Mesendoderm (in vitro differentiated cells): ENCODE results near the gene MAMDC4.
"Not testable (repeated sequence)": the region's sequence is repeated elsewhere in the genome, so short reads cannot be mapped to it uniquely, and the experiment has no call there.

Experiments used
- DNase-seq: peaks from one replicate; pipeline ENCODE4 v3.0.0; 2013
- H2AK5ac ChIP-seq: 2 replicates; pipeline ENCODE4 v1.6.1; 2013; ENCODE audit warnings: low read length, inconsistent platforms
- H2BK120ac ChIP-seq: 2 replicates; pipeline ENCODE4 v1.6.1; 2013; ENCODE audit warnings: low read depth, mild to moderate bottlenecking, low read length, moderate library complexity, mixed read lengths
- H2BK15ac ChIP-seq: replicated peaks from 2 replicates; pipeline ENCODE4 v1.6.1; 2013; ENCODE audit warnings: low read depth, mild to moderate bottlenecking, moderate library complexity
- H2BK5ac ChIP-seq: 2 replicates; pipeline ENCODE4 v1.6.1; 2013; ENCODE audit warnings: low read length, inconsistent platforms
- H3K18ac ChIP-seq: 2 replicates; pipeline ENCODE4 v1.6.1; 2013; ENCODE audit warnings: mild to moderate bottlenecking, low read length, mixed read lengths
- H3K23ac ChIP-seq: one replicate; pipeline ENCODE4 v1.6.1; 2013; ENCODE audit warnings: low read length
- H3K27ac ChIP-seq: 2 replicates; pipeline ENCODE4 v1.5.1; 2013; ENCODE audit warnings: low read depth, mild to moderate bottlenecking, inconsistent platforms, low read length, moderate library complexity
- H3K27me3 ChIP-seq: 2 replicates; pipeline ENCODE4 v1.6.1; 2013; ENCODE audit warnings: low read length, control low read depth, mild to moderate bottlenecking, inconsistent platforms; ENCODE audit not compliant: insufficient read depth, poor library complexity
- H3K36me3 ChIP-seq: 2 replicates; pipeline ENCODE4 v1.6.1; 2013; ENCODE audit warnings: low read length, inconsistent platforms; ENCODE audit not compliant: control insufficient read depth, insufficient read depth
- H3K4ac ChIP-seq: one replicate; pipeline ENCODE4 v1.6.1; 2013; ENCODE audit warnings: low read depth, mild to moderate bottlenecking, low read length, moderate library complexity
- H3K4me1 ChIP-seq: 2 replicates; pipeline ENCODE4 v1.6.1; 2013; ENCODE audit warnings: low read depth, low read length, inconsistent platforms; ENCODE audit not compliant: control insufficient read depth
- H3K4me2 ChIP-seq: 2 replicates; pipeline ENCODE4 v1.6.1; 2013; ENCODE audit warnings: low read length
- H3K4me3 ChIP-seq: 2 replicates; pipeline ENCODE4 v1.5.1; 2013; ENCODE audit warnings: mild to moderate bottlenecking, low read length
- H3K56ac ChIP-seq: one replicate; pipeline ENCODE4 v1.6.1; 2013; ENCODE audit warnings: low read length
- H3K79me1 ChIP-seq: 2 replicates; pipeline ENCODE4 v1.6.1; 2013; ENCODE audit warnings: low read length, inconsistent platforms
- H3K79me2 ChIP-seq: 2 replicates; pipeline ENCODE4 v1.6.1; 2013; ENCODE audit warnings: mild to moderate bottlenecking, low read length; ENCODE audit not compliant: control insufficient read depth, insufficient read depth
- H3K9ac ChIP-seq: 2 replicates; pipeline ENCODE4 v1.6.1; 2013; ENCODE audit warnings: low read length, inconsistent platforms
- H4K5ac ChIP-seq: one replicate; pipeline ENCODE4 v1.6.1; 2013; ENCODE audit warnings: low read length
- H4K8ac ChIP-seq: one replicate; pipeline ENCODE4 v1.6.1; 2013; ENCODE audit warnings: low read depth, mild to moderate bottlenecking, control low read depth, low read length, moderate library complexity
- WGBS: extraction: QIAGEN DNeasy Blood & Tissue Kit; methylation state at CpG from one replicate; pipeline ENCODE4 v1.1.7; 2013; ENCODE audit warnings: low lambda C conversion rate, missing lambda C conversion rate; ENCODE audit not compliant: insufficient coverage; ENCODE audit errors: extremely low coverage; 5-methylcytosine and 5-hydroxymethylcytosine counted together

Gene MAMDC4

DNA sequence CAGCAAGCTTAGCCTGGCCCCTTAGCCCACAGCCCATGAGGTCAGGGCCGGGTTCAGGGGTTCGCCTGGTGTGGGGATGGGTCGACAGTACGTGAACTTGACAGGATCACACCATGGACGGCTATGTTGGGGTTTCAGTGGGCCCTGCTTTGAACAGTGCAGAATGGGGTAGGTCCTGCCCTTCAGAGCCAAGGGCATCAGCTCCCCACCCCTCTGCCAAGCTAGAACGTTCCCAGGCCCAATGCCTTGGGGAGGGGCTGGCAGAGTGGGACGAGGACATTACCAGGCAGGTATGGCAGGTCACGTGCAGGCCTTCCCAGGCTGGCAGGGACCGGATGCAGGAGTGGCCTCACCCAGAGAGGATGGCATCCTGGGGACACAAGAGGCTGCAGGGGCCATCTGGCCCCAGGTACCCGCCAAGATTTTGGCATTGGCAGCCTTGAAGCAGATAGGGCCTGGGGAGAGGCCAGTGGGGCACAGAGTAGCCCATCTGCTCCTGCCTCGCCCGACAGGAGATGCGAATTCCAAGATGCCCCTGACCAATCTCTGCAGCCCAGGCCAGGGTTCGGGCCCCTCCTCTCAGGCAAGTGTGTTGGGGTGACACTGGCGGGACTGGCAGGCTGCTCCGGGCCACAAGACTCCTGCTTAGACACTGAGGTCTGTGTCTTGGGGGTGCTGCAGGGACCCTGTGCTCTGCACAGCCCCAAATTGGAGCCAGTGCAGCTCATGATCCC lies 10.3 kb upstream of the MAMDC4 start:
- H4K8ac ChIP-seq, H3K4me2 ChIP-seq, H2BK15ac ChIP-seq, H3K4ac ChIP-seq, H3K18ac ChIP-seq, H3K23ac ChIP-seq, H4K5ac ChIP-seq, H3K4me1 ChIP-seq, DNase-seq, H2BK5ac ChIP-seq, H3K56ac ChIP-seq, H3K27ac ChIP-seq, H2BK120ac ChIP-seq, H3K36me3 ChIP-seq, H3K9ac ChIP-seq, H2AK5ac ChIP-seq, H3K79me1 ChIP-seq, H3K79me2 ChIP-seq, H3K4me3 ChIP-seq, H3K27me3 ChIP-seq: not testable (repeated sequence)
- no CpG with 5 or more reads among the region's 16 CpGs for WGBS

DNA sequence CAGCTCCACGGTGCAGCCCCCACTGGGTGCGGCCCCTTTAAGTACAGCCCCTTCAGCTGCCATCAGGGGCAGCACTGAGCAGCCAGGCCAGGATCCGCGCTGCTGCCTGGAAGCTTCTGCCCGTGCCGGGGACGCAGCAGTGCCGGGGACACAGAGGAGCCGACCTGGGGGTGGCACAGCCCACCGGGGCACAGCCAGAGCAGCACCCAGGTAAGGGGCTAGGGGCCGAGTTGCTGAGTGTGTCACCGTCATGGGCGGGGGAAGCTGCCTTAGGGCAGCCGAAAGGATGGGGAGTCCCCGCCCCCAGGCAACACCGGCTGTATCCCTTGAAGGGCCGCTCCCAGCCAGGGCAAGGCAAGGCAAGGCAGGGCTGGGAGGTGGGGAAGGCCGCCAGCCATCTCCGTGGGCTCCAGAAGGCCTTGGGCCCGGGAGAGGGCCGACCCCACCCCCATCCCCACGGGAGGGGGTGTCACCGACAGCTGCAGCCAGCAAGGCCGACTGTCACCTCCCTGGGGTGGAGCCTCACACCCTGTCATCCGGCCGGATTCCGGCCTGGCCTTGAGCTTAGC lies 9.7 kb upstream of the MAMDC4 start, which contains the start of gene AJM1:
Gene AJM1 (plus strand): TSS at position 99 of the 569 bp plus-strand sequence. CDS start 1,937 bp downstream, outside the sequence.
- no CpG with 5 or more reads among the region's 27 CpGs for WGBS
- Histone ChIP-seq H3K9ac (peak within 1 kb of the TSS; percentile 48), H3K56ac (peak within 1 kb of the TSS; percentile 67), H3K4me2 (peak within 1 kb of the TSS; percentile 57)
- not testable (repeated sequence) for H3K27me3 ChIP-seq, H2BK15ac ChIP-seq, H2BK5ac ChIP-seq, H3K79me1 ChIP-seq, H4K5ac ChIP-seq, H3K18ac ChIP-seq, H3K4me1 ChIP-seq, H3K36me3 ChIP-seq, H3K4me3 ChIP-seq, H3K4ac ChIP-seq, H2BK120ac ChIP-seq, H4K8ac ChIP-seq, H3K23ac ChIP-seq, H3K27ac ChIP-seq, H2AK5ac ChIP-seq, H3K79me2 ChIP-seq
- DNase-seq, result peak; percentile 82

DNA sequence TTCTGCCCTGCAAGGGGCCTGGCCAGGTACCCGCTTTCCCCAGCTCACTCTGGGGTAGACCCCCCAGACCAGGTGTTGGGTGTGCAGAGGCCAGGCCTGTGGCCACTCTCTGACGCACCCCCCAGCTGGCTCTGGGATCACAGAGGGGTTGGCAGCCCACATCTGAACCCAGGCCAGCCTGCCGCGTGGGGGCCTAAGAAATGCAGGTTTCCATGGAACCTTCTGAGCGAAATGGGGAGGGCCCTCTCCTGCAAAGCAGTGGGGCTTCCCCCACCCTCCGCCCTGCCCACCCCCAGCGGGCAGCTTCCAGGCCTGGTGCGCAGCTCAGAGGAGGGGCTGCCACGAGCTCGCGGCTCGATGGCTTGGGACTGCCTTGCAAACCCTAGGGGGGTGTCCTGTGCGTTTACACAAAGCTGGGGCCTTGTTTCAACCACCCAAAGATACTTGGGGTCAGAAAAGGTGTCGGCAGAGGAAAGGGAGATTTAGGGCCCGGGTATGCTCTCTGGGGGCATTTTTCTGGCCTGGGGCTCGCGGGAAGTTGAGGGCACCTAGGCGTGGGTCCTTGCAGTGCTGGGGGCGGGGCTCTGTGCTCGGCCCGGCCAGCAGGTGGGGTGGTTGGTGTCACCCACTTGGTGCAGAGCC lies 8.9 kb upstream of the MAMDC4 start:
- not testable (repeated sequence) for H3K4me3 ChIP-seq, H4K5ac ChIP-seq, H2BK120ac ChIP-seq, H4K8ac ChIP-seq, H2AK5ac ChIP-seq, DNase-seq, H3K79me2 ChIP-seq, H3K36me3 ChIP-seq, H3K56ac ChIP-seq, H3K9ac ChIP-seq, H3K27ac ChIP-seq, H2BK5ac ChIP-seq, H3K4me1 ChIP-seq, H3K23ac ChIP-seq, H3K79me1 ChIP-seq, H2BK15ac ChIP-seq, H3K4me2 ChIP-seq, H3K27me3 ChIP-seq, H3K18ac ChIP-seq, H3K4ac ChIP-seq
- no CpG with 5 or more reads among the region's 21 CpGs for WGBS

DNA sequence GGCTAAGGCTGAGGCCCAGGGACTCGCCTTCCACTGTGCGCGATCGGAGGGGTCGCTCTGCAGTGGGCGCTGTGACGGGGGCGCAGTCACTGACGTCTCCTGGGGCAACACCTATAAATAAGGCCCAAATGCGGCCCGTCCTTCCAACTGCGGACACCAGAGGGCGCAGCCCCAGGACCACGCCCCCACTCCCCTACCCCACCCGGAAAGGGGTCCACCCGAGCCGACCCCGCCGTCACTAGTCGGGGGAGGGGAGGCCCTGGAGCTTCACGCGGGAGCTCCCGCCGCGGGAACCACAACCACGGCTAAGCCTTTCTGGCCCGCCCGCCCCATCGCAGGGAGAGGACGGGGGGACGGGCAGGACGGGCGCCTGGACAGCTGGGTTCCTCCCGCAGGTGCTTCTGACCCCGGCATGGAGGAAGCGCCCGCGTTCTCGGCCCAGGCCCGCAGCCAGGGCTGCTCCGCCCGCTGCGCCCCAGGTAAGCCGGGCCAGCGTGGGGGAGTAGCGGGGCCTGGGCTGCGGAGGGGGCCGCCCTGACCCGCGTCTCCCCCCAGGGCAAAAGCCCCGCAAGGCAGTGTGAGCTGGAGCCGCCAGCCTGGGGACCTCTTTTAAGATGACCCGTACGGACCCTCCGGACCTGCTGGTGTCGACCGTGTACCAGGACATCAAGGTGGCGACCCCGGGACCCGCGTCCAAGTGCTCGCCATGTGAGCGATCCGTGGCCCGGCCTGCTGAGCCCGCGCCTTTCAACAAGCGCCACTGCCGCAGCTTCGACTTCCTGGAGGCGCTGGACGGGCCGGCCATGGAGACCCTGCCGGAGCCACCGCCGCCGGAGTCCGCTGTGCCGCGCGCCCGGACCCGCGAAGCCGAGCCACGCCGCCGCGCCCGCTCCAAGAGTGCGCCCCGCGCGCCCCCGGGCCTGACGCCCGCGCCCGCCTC lies 8.1 kb upstream of the MAMDC4 start:
- no CpG with 5 or more reads among the region's 99 CpGs for WGBS
- H2BK15ac ChIP-seq, H4K8ac ChIP-seq, H3K4me1 ChIP-seq, DNase-seq, H4K5ac ChIP-seq, H2AK5ac ChIP-seq, H3K79me1 ChIP-seq, H3K18ac ChIP-seq, H3K4me2 ChIP-seq, H3K56ac ChIP-seq, H3K4me3 ChIP-seq, H3K23ac ChIP-seq, H2BK120ac ChIP-seq, H3K27me3 ChIP-seq, H3K27ac ChIP-seq, H3K9ac ChIP-seq, H3K4ac ChIP-seq, H2BK5ac ChIP-seq, H3K36me3 ChIP-seq, H3K79me2 ChIP-seq: not testable (repeated sequence)

DNA sequence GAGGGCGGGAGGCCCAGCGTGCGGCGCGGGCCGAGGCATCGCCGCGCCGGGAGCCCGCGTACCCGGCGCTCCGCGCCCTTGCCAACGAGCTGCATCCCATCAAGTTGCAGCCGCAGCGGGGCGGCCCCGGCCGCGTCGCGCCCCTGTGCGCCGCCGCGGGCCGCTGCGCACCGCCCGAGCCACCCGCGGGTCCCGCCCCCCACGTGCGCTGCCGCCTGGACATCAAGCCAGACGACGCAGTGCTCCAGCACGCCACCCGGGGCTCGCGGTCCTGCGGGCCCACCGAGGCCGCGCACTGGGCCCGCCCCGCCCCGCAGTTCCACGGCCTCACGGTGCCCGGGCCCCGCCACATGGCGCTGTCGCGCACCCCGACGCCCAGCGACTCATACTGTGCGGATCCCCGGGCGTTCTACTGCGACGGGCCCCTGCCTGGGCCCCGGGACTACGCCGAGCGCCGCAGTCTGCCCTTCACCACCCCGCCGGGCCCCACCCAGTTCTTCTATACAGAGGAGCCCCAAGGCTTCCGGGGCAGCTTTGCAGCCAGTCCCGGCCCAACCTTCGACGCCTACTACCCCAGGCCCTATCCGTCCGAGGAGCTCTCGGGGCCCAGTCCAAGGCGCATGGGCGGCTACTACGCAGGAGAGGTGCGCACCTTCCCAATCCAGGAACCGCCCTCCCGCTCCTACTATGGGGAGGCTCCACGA lies 7.2 kb upstream of the MAMDC4 start:
- no peak overlapping the region for H3K4me2 ChIP-seq
- no peak overlapping the region for H3K23ac ChIP-seq
- H4K5ac ChIP-seq, result no peak overlapping the region
- H3K27ac ChIP-seq, result no peak overlapping the region
- H2BK5ac ChIP-seq, result no peak overlapping the region
- no peaks in the 10 kb centered on the region for H3K36me3 ChIP-seq
- WGBS, result no CpG with 5 or more reads among the region's 88 CpGs
- no peak overlapping the region for H4K8ac ChIP-seq
- no peak overlapping the region for H2BK120ac ChIP-seq
- no peak overlapping the region for H2BK15ac ChIP-seq
- no peak overlapping the region for H3K4ac ChIP-seq
- H3K9ac ChIP-seq, result no peak overlapping the region
- H3K79me2 ChIP-seq, result no peaks in the 10 kb centered on the region
- no peak overlapping the region for H3K18ac ChIP-seq
- H3K56ac ChIP-seq, result no peak overlapping the region
- H3K4me3 ChIP-seq, result no peak overlapping the region
- H3K4me1 ChIP-seq, result no peaks in the 10 kb centered on the region
- no peaks in the 10 kb centered on the region for H3K27me3 ChIP-seq
- DNase-seq, result no peak
- H3K79me1 ChIP-seq, result no peaks in the 10 kb centered on the region
- H2AK5ac ChIP-seq, result no peak overlapping the region
